ENCODE results near the gene TUT4.
A peak's percentile ranks its signal among the peaks of the same experiment; 100 is the strongest.

The TUT4 gene

DNA sequence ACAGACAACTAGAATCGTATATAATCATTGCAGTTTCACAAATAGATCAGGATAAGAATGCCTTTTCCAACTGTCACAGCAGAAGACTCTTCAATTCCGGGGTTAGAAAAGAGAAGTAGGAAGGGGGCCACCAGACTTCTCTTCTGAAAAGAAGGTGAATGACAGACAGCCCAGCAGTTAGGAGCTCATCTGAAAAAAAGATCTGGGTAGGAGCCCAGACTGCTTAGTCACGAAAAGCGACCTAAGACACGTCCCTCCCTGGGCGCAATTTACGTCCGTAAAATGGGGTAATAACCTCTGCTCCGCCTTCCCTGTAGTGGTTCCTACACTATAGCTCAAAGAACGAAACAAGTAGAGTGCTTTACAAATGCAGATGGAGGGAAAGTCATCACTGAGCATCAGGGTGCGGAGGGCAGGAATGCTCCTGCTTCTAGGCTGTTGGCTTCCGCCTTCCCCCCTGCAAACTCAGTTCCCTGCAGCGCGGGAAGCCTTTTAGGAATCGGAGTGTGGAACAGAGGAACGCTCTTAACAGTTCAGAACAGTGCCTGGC, 149.3 kb downstream of the TUT4 start:
- peak; percentile 34 for DNase-seq (ENCODE audit: low read depth)

DNA sequence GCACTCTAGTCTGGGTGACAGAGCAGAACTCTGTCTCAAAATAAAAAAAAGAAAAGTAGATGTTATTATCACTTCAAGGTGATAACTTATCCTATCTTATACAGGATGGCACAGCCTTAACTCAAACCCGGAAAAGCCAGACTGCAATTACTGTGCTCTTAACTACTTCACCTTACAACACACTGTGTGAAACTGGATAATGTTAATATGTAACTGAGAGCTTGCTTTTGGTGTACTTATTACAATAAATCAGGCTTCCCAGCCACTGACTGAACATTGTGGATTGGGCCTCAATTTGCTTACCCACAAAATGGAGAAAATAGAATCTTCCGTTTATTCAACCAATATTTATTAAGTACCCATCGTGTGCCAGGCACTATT, 150.0 kb downstream of the TUT4 start:
- DNase-seq (ENCODE audit: low read depth), result no peak

DNA sequence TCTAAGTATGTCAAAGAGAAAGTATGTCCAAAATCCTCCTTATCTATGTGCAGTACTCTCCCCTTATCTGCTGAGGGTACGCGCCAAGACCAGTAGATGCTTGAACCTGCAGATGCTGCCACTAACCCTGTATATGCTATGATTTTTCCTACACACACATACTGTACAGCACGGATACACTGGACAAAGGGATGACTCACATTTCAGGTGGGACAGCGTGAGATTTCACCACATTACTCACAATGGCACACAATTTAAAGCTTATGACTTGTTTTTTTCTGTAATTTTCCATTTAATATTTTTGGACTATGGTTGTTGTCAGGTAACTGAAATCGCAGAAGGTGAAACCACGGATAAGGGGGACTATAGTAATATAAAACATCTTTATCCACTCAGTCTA, 152.8 kb downstream of the TUT4 start:
- no peak for DNase-seq (ENCODE audit: low read depth)

DNA sequence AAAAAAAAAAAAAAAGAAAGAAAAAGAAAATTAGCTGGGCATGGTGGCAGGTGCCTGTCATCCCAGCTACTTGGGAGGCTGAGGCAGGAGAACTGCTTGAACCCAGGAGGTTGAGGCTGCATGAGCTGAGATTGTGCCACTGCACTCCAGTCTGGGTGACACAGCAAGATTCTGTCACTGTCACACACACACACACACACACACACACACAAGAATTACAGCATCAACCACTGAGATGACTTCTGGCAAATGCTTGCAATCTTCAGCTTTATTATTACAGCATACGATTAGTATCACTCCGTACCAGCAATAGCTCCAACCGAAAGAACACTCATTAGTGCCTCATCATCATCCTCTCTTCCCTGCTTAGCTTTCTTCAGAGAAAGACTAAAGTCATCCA, 153.3 kb downstream of the TUT4 start:
- no peak for DNase-seq (ENCODE audit: low read depth)

DNA sequence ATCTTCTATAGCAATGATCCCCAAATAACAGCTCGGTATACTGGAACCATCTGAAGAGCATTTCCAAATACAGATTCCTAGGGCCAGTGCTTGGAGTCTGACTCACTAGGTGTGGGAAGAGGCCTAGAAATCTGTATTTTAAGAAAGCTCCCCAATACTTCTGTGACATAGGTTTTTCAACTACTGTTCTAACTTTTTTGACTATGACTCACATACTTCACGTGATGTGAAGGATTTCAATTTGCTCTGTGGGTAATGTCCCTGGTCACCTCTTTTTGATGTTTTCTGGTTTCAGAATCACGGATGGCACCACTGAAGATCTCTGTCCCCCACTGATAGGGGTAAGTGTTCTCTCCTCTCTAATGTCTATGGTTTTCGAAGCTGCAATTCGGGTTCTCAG, 159.7 kb downstream of the TUT4 start:
- DNase-seq (ENCODE audit: low read depth), result no peak

DNA sequence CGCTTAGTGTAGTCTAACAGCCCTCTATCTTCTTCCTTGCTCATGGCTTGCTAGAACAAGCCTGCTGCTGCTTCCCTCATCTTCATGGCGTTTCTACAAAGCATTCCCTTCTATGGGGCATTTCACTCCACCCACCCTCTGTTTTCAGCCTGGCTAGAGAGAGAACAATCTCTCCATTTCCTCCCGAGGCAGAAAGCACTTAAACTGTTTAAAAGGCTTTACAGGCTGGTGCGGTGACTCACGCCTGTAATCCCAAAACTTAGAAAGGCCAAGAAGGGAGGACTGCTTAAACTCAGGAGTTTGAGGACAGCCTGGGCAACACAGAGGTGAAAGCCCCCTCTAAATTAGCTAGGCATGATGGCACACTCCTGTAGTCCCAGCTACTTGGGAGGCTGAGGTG, 166.4 kb downstream of the TUT4 start:
- DNase-seq (ENCODE audit: low read depth), result no peak

DNA sequence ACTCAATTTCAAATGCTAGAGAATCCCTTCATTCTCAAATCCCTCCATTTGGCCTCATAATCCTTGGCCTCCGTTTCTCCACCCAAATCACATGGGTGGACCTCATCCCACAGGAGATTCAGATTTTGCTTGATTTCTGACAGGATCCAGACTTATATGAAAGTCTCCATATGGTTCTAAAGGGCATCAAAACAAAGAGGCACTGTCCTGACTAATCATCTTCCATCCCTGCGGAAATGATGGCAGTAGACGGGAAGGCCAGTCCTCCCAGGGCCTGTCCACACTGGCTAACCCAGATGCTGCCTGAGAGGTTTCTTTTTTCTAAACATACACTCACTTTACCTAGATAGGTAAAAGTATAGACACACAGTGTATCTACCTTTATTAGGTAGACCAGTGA, 167.5 kb downstream of the TUT4 start:
- DNase-seq (ENCODE audit: low read depth), result no peak

Measured in GM04503 (cell line).